Panc1 (cell line): ENCODE data around the gene SHANK2.

Experiments used
- POLR2AphosphoS5 ChIP-seq: IDR thresholded peaks from 2 replicates; pipeline ENCODE4 v1.6.1; 2012; ENCODE audit warnings: mild to moderate bottlenecking, low read depth, low read length, moderate library complexity
- TF ChIP-seq, protein P1 (sequence below), 2 experiments: IDR thresholded peaks; 2 replicates each; pipeline ENCODE4 v1.6.1; 2011 to 2012; ENCODE audit warnings: low read depth in 2 of 2, control low read depth in 1 of 2, low read length in 1 of 2, mild to moderate bottlenecking in 1 of 2, moderate library complexity in 1 of 2; ENCODE audit not compliant: insufficient read depth in 1 of 2

GRCh38 chr11:71204748-71205664, 47.4 kb downstream of the SHANK2 start:
- TF ChIP-seq, protein P1, sequence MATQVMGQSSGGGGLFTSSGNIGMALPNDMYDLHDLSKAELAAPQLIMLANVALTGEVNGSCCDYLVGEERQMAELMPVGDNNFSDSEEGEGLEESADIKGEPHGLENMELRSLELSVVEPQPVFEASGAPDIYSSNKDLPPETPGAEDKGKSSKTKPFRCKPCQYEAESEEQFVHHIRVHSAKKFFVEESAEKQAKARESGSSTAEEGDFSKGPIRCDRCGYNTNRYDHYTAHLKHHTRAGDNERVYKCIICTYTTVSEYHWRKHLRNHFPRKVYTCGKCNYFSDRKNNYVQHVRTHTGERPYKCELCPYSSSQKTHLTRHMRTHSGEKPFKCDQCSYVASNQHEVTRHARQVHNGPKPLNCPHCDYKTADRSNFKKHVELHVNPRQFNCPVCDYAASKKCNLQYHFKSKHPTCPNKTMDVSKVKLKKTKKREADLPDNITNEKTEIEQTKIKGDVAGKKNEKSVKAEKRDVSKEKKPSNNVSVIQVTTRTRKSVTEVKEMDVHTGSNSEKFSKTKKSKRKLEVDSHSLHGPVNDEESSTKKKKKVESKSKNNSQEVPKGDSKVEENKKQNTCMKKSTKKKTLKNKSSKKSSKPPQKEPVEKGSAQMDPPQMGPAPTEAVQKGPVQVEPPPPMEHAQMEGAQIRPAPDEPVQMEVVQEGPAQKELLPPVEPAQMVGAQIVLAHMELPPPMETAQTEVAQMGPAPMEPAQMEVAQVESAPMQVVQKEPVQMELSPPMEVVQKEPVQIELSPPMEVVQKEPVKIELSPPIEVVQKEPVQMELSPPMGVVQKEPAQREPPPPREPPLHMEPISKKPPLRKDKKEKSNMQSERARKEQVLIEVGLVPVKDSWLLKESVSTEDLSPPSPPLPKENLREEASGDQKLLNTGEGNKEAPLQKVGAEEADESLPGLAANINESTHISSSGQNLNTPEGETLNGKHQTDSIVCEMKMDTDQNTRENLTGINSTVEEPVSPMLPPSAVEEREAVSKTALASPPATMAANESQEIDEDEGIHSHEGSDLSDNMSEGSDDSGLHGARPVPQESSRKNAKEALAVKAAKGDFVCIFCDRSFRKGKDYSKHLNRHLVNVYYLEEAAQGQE (IDR thresholded peaks at IDR 0.05; ENCODE audit: insufficient read depth in 1 of 2, low read depth in 2 of 2, low read length in 1 of 2), result no peak
- no peak for TF ChIP-seq POLR2AphosphoS5
